Type B pancreatic cell (in vitro differentiated cells): ENCODE results near the gene HADHA. TPM values are rescaled to one million over a fixed set of nuclear protein-coding genes. Genes with fewer than 3 reads are reported as not detected.

Source experiments
- DNase-seq: peaks from one replicate; pipeline ENCODE4 v3.0.0; 2021; ENCODE audit warnings: mixed read lengths; ENCODE audit not compliant: unreplicated experiment; ENCODE audit errors: extremely low spot score
- H3K27ac Mint-ChIP-seq: 2 replicates; pipeline ENCODE4 v1.8.0; 2021; ENCODE audit warnings: mild to moderate bottlenecking, mixed read lengths
- H3K27me3 Mint-ChIP-seq: 2 replicates; pipeline ENCODE4 v1.8.0; 2021; ENCODE audit warnings: mixed read lengths
- H3K36me3 Mint-ChIP-seq: 2 replicates; pipeline ENCODE4 v1.8.0; 2021; ENCODE audit warnings: mixed read lengths
- H3K4me1 Mint-ChIP-seq: one replicate; pipeline ENCODE4 v1.8.0; 2021; ENCODE audit warnings: mixed read lengths; ENCODE audit not compliant: unreplicated experiment
- H3K4me3 Mint-ChIP-seq: 2 replicates; pipeline ENCODE4 v1.8.0; 2021; ENCODE audit warnings: mild to moderate bottlenecking, mixed read lengths
- H3K9me3 Mint-ChIP-seq: 2 replicates; pipeline ENCODE4 v1.8.0; 2021; ENCODE audit warnings: mixed read lengths
- total RNA-seq: library from RNA; stranded (reverse); gene quantifications from 2 replicates; pipeline ENCODE4 v1.2.1, GENCODE V29; 2021; ENCODE audit warnings: low replicate concordance
- TF ChIP-seq, protein P1 (sequence below): fragments of 200-600 bp; sonication (generic); conservative IDR thresholded peaks from 2 replicates; pipeline ENCODE4 v1.5.0; 2021; ENCODE audit warnings: antibody characterized with exemption, mild to moderate bottlenecking

HADHA gene
- total RNA-seq, 1 donor from 2014 or later: 137 TPM

DNA sequence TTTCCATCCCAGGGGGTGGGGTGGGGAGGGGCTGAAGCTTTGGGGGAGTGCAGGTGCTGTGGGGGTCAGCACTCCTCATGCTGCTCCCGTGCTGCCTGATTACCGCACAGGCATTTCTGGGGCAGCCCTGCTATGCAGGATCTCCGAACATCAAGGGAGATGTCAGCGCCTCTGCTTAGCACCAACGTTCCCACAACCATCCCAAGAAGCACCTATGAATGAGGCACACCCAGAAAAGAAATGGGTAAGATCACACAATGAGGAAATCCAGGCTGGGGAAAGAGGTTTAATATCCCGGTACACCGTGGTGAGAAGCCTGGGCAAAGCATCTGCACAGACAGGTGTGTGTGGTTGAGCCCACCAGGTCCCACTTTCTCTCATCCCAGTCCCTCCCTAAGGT is 54.1 kb downstream of the HADHA start:
- Mint-ChIP-seq H3K36me3 (peaks cover 18% of the 10 kb centered on the region), H3K9me3 (no peaks in the 10 kb centered on the region)
- TF ChIP-seq, protein P1, sequence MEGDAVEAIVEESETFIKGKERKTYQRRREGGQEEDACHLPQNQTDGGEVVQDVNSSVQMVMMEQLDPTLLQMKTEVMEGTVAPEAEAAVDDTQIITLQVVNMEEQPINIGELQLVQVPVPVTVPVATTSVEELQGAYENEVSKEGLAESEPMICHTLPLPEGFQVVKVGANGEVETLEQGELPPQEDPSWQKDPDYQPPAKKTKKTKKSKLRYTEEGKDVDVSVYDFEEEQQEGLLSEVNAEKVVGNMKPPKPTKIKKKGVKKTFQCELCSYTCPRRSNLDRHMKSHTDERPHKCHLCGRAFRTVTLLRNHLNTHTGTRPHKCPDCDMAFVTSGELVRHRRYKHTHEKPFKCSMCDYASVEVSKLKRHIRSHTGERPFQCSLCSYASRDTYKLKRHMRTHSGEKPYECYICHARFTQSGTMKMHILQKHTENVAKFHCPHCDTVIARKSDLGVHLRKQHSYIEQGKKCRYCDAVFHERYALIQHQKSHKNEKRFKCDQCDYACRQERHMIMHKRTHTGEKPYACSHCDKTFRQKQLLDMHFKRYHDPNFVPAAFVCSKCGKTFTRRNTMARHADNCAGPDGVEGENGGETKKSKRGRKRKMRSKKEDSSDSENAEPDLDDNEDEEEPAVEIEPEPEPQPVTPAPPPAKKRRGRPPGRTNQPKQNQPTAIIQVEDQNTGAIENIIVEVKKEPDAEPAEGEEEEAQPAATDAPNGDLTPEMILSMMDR: no peak

GRCh38 chr2:26189751-26190150 is 54.7 kb downstream of the HADHA start:
- Mint-ChIP-seq H3K27ac (no peak overlapping the region), H3K27me3 (peaks cover 4% of the 10 kb centered on the region), H3K4me1 (no peaks in the 10 kb centered on the region), H3K9me3 (no peaks in the 10 kb centered on the region), H3K4me3 (no peak overlapping the region), H3K36me3 (peaks cover 13% of the 10 kb centered on the region)
- TF ChIP-seq, protein P1: no peak
- no peak for DNase-seq

More for the DNA sequence above, 54.1 kb downstream of the HADHA start:
- Mint-ChIP-seq H3K27ac (no peak overlapping the region), H3K4me1 (peaks cover 6% of the 10 kb centered on the region), H3K27me3 (peaks cover 2% of the 10 kb centered on the region), H3K4me3 (no peak overlapping the region)
- no peak for DNase-seq

DNA sequence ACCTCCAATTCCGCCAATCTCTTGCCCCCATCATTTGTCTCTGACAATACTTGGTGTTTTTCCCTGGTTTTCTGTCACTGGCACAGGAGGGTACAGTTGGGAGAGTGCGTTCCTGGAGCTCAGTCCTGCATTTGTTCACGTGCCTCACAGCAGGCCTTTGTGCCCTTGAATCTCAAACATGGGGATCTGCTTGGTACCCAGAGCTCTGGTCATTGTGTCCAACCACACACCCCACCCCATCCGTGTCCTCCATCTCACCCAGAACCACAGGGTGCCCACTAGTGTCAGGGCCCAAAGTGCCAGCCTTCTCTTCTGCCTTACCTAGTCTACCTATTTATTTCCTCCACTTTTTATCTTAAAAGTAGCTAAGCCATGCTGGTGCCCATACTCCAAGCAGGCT is 55.3 kb downstream of the HADHA start:
- H3K36me3 Mint-ChIP-seq: peaks cover 8% of the 10 kb centered on the region
- no peak overlapping the region for H3K4me3 Mint-ChIP-seq
- no peaks in the 10 kb centered on the region for H3K9me3 Mint-ChIP-seq
- DNase-seq: no peak
- no peaks in the 10 kb centered on the region for H3K4me1 Mint-ChIP-seq
- peaks cover 4% of the 10 kb centered on the region for H3K27me3 Mint-ChIP-seq
- TF ChIP-seq, protein P1: no peak
- no peak overlapping the region for H3K27ac Mint-ChIP-seq

DNA sequence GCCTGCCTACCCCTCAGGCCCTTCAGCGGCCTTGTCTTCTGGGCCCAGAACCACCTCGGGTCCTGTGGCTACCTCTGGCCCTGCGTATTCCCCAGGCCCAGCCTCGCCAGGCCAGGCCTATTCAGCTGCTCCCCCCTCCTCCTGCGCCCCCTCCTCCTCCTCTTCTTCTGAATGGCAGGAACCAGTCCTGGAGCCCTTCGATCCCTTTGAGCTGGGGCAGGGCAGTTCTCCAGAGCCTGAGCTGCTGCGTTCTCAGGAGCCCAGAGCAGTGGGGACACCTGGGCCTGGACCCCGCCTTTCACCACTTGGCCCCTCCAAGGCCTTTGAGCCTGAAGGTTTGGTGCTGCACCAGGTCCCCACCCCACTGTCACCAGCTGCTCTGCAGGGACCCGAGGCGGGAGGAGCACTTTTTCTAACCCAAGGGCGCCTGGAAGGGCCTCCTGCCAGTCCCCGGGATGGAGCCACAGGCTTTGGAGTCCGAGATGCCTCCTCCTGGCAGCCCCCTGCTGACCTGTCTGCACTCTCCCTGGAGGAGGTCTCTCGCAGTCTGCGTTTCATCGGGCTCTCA is 56.8 kb downstream of the HADHA start:
- DNase-seq: no peak
- Mint-ChIP-seq H3K27me3 (peaks cover 9% of the 10 kb centered on the region), H3K9me3 (no peaks in the 10 kb centered on the region), H3K4me3 (no peak overlapping the region), H3K36me3 (peaks cover 11% of the 10 kb centered on the region), H3K27ac (no peak overlapping the region), H3K4me1 (no peaks in the 10 kb centered on the region)
- TF ChIP-seq, protein P1: no peak

GRCh38 chr2:26187114-26187513 is 57.3 kb downstream of the HADHA start:
- no peak for DNase-seq
- H3K4me1 Mint-ChIP-seq: no peaks in the 10 kb centered on the region
- no peaks in the 10 kb centered on the region for H3K9me3 Mint-ChIP-seq
- peaks cover 9% of the 10 kb centered on the region for H3K27me3 Mint-ChIP-seq
- TF ChIP-seq, protein P1: no peak
- no peak overlapping the region for H3K27ac Mint-ChIP-seq
- H3K4me3 Mint-ChIP-seq: peak overlapping the region; percentile 67
- H3K36me3 Mint-ChIP-seq: peaks cover 11% of the 10 kb centered on the region
